Measurements from ENCODE around the gene LMF1.

The LMF1 gene

GRCh38 chr16:906296-906695 lies 64.5 kb downstream of the LMF1 start:
- TF ChIP-seq SIN3A (IDR thresholded peaks at IDR 0.05; ENCODE audit: borderline replicate concordance, insufficient read depth, low read length) (no peak), FOXP2 (optimal IDR thresholded peaks at IDR 0.05; ENCODE audit: borderline replicate concordance, extremely low read depth, extremely low read length, insufficient read depth) (no peak), TAF1 (IDR thresholded peaks at IDR 0.05; ENCODE audit: borderline replicate concordance, insufficient read depth, low read length) (no peak), REST (IDR thresholded peaks at IDR 0.05; ENCODE audit: insufficient read depth in 1 of 2, low read depth in 2 of 2, low read length in 2 of 2) (no peak), POLR2AphosphoS5 (IDR thresholded peaks at IDR 0.05; ENCODE audit: low read depth, low read length) (no peak)

GRCh38 chr16:901715-902601 lies 68.8 kb downstream of the LMF1 start:
- TF ChIP-seq TAF1 (IDR thresholded peaks at IDR 0.05; ENCODE audit: borderline replicate concordance, insufficient read depth, low read length) = no peak
- no peak for TF ChIP-seq SIN3A (IDR thresholded peaks at IDR 0.05; ENCODE audit: borderline replicate concordance, insufficient read depth, low read length)
- no peak for TF ChIP-seq FOXP2 (optimal IDR thresholded peaks at IDR 0.05; ENCODE audit: borderline replicate concordance, extremely low read depth, extremely low read length, insufficient read depth)
- TF ChIP-seq REST (IDR thresholded peaks at IDR 0.05; ENCODE audit: insufficient read depth in 1 of 2, low read depth in 2 of 2, low read length in 2 of 2) = no peak
- TF ChIP-seq POLR2AphosphoS5 (IDR thresholded peaks at IDR 0.05; ENCODE audit: low read depth, low read length) = no peak

- no peak for TF ChIP-seq TAF1 (IDR thresholded peaks at IDR 0.05; ENCODE audit: borderline replicate concordance, insufficient read depth, low read length)
- no peak for TF ChIP-seq FOXP2 (optimal IDR thresholded peaks at IDR 0.05; ENCODE audit: borderline replicate concordance, extremely low read depth, extremely low read length, insufficient read depth)
- no peak for TF ChIP-seq POLR2AphosphoS5 (IDR thresholded peaks at IDR 0.05; ENCODE audit: low read depth, low read length)
Observed at GRCh38 chr16:901149-901548, 69.6 kb downstream of the LMF1 start.

- TF ChIP-seq SIN3A (IDR thresholded peaks at IDR 0.05; ENCODE audit: borderline replicate concordance, insufficient read depth, low read length) = no peak
- TF ChIP-seq FOXP2 (optimal IDR thresholded peaks at IDR 0.05; ENCODE audit: borderline replicate concordance, extremely low read depth, extremely low read length, insufficient read depth) = no peak
- TF ChIP-seq POLR2AphosphoS5 (IDR thresholded peaks at IDR 0.05; ENCODE audit: low read depth, low read length) = no peak
- no peak for TF ChIP-seq REST (IDR thresholded peaks at IDR 0.05; ENCODE audit: insufficient read depth in 1 of 2, low read depth in 2 of 2, low read length in 2 of 2)
- no peak for TF ChIP-seq TAF1 (IDR thresholded peaks at IDR 0.05; ENCODE audit: borderline replicate concordance, insufficient read depth, low read length)
Observed at GRCh38 chr16:900211-900610, 70.6 kb downstream of the LMF1 start.

- TF ChIP-seq SIN3A (IDR thresholded peaks at IDR 0.05; ENCODE audit: borderline replicate concordance, insufficient read depth, low read length) (no peak), REST (IDR thresholded peaks at IDR 0.05; ENCODE audit: insufficient read depth in 1 of 2, low read depth in 2 of 2, low read length in 2 of 2) (no peak), TAF1 (IDR thresholded peaks at IDR 0.05; ENCODE audit: borderline replicate concordance, insufficient read depth, low read length) (no peak), POLR2AphosphoS5 (IDR thresholded peaks at IDR 0.05; ENCODE audit: low read depth, low read length) (no peak), FOXP2 (optimal IDR thresholded peaks at IDR 0.05; ENCODE audit: borderline replicate concordance, extremely low read depth, extremely low read length, insufficient read depth) (no peak)
Observed at GRCh38 chr16:899683-900060, 71.1 kb downstream of the LMF1 start.

Measured in PFSK-1 (cell line).